Endodermal cell (in vitro differentiated cells): ENCODE data around the gene BAIAP2L2. TPM values are rescaled to one million over a fixed set of nuclear protein-coding genes. Genes with fewer than 3 reads are reported as not detected.

Experiments
- DNase-seq: peaks from one replicate; pipeline ENCODE4 v3.0.0-alpha.2; 2017
- H3K27ac ChIP-seq: 2 replicates; pipeline ENCODE4 v1.5.1; 2013; ENCODE audit warnings: mild to moderate bottlenecking, low read depth, low read length, moderate library complexity
- H3K27me3 ChIP-seq: 2 replicates; pipeline ENCODE4 v1.6.1; 2013; ENCODE audit warnings: mild to moderate bottlenecking, low read length, moderate library complexity; ENCODE audit not compliant: insufficient read depth, control insufficient read depth, poor library complexity, severe bottlenecking
- H3K36me3 ChIP-seq: 2 replicates; pipeline ENCODE4 v1.7.0; 2013; ENCODE audit warnings: mild to moderate bottlenecking, low read length, moderate library complexity; ENCODE audit not compliant: control insufficient read depth, insufficient read depth
- H3K4me1 ChIP-seq: one replicate; pipeline ENCODE4 v1.7.0; 2013; ENCODE audit warnings: low read length; ENCODE audit not compliant: control insufficient read depth, insufficient read depth
- H3K4me3 ChIP-seq: 2 replicates; pipeline ENCODE4 v1.5.1; 2013; ENCODE audit warnings: mild to moderate bottlenecking, low read length, moderate library complexity
- H3K9ac ChIP-seq: 2 replicates; pipeline ENCODE4 v1.6.1; 2013; ENCODE audit warnings: mild to moderate bottlenecking, low read length, moderate library complexity; ENCODE audit not compliant: poor library complexity, severe bottlenecking; ENCODE audit errors: extremely low read depth
- H3K9me3 ChIP-seq: 2 replicates; pipeline ENCODE4 v1.6.1; 2013; ENCODE audit warnings: mild to moderate bottlenecking, low read length, moderate library complexity; ENCODE audit not compliant: control insufficient read depth
- H3K27ac Mint-ChIP-seq: 2 replicates; pipeline ENCODE4 v1.8.0; 2020; ENCODE audit warnings: mixed read lengths
- H3K27me3 Mint-ChIP-seq: 2 replicates; pipeline ENCODE4 v1.8.0; 2021; ENCODE audit warnings: mild to moderate bottlenecking, mixed read lengths; ENCODE audit not compliant: insufficient read depth
- H3K36me3 Mint-ChIP-seq: 2 replicates; pipeline ENCODE4 v1.8.0; 2020; ENCODE audit warnings: low read depth, mixed read lengths
- H3K4me1 Mint-ChIP-seq: 2 replicates; pipeline ENCODE4 v1.8.0; 2020; ENCODE audit warnings: mixed read lengths
- H3K4me3 Mint-ChIP-seq: 2 replicates; pipeline ENCODE4 v1.8.0; 2020; ENCODE audit warnings: mild to moderate bottlenecking, moderate library complexity, mixed read lengths
- H3K9me3 Mint-ChIP-seq: 2 replicates; pipeline ENCODE4 v1.8.0; 2020; ENCODE audit warnings: mild to moderate bottlenecking, mixed read lengths
- WGBS, 2 experiments: methylation state at CpG; one replicate each; pipeline versions ENCODE4 v1.1.5 to v1.1.7; 2013; ENCODE audit warnings: missing lambda C conversion rate in 2 of 2, mixed read lengths in 1 of 2; ENCODE audit not compliant: insufficient coverage in 1 of 2, insufficient read length in 1 of 2; 5-methylcytosine and 5-hydroxymethylcytosine counted together
- total RNA-seq, 2 donors: library from RNA; stranded (reverse); fragmentation: NEBNext Ultra II Directional in 1 of 2; extraction: Animal tissue kit (Norgen Biotek cat#: 25700) in 1 of 2; gene quantifications; 2 replicates in 1 of 2; 3 replicates in 1 of 2; pipeline ENCODE4 v1.2.1, GENCODE V29; 2021
- TF ChIP-seq, protein P1 (sequence below): fragments of 200-600 bp; sonication (generic); conservative IDR thresholded peaks from 2 replicates; pipeline ENCODE4 v1.5.0; 2021; ENCODE audit warnings: antibody characterized with exemption, mild to moderate bottlenecking

Gene BAIAP2L2
- total RNA-seq, 2 donors from 2014 or later = 1.4 to 3.7 TPM

DNA sequence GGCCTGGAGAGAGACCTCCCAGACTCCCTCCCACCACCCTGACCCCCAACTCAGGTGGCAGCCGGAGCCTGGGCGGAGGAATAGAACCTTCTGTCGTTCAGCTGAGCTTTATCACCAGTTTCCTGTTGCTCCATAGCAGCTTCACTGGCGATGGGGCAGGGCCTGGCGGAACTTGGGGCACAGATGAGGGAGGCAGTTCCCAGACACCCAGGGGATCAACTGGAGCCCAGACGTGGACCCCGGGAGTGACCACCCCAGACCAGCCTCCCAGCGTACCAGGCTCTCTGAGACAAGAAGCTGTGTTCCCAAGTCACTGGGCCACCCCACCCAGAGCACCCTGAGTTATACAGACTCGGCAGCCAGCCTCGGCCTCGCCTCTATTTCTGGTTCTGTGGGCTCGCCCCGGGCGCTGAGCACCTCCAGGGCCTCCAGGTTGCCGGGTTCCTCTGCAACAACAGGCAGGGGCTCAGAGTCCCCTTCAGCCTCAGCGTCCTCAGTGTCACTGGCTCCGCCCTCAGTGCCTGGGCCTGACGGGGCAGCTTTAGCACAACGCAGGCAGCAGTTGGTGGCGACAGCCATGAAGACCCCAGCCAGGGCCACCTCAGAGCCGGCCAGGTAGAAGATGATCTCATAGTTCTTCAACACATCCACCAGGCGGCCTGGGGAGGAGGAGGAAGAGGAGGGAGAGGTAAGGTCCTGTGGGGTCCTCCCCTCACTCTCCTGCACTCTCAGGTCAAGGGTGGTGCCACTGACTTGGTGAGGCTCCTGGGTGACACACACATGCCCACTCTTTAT, 32.2 kb downstream of the BAIAP2L2 start:
- peaks cover 13% of the 10 kb centered on the region for H3K36me3 Mint-ChIP-seq
- no peak overlapping the region for H3K4me3 Mint-ChIP-seq
- Histone ChIP-seq H3K9me3 (no peaks in the 10 kb centered on the region), H3K9ac (no peak overlapping the region), H3K4me1 (no peaks in the 10 kb centered on the region), H3K4me3 (no peak overlapping the region), H3K27me3 (peaks cover 27% of the 10 kb centered on the region), H3K27ac (no peak overlapping the region), H3K36me3 (peaks cover 4% of the 10 kb centered on the region)
- H3K27ac Mint-ChIP-seq = no peak overlapping the region
- H3K4me1 Mint-ChIP-seq = no peaks in the 10 kb centered on the region
- TF ChIP-seq, protein P1, sequence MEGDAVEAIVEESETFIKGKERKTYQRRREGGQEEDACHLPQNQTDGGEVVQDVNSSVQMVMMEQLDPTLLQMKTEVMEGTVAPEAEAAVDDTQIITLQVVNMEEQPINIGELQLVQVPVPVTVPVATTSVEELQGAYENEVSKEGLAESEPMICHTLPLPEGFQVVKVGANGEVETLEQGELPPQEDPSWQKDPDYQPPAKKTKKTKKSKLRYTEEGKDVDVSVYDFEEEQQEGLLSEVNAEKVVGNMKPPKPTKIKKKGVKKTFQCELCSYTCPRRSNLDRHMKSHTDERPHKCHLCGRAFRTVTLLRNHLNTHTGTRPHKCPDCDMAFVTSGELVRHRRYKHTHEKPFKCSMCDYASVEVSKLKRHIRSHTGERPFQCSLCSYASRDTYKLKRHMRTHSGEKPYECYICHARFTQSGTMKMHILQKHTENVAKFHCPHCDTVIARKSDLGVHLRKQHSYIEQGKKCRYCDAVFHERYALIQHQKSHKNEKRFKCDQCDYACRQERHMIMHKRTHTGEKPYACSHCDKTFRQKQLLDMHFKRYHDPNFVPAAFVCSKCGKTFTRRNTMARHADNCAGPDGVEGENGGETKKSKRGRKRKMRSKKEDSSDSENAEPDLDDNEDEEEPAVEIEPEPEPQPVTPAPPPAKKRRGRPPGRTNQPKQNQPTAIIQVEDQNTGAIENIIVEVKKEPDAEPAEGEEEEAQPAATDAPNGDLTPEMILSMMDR = no peak
- peak; percentile 55 for DNase-seq
- H3K9me3 Mint-ChIP-seq = no peaks in the 10 kb centered on the region
- 85 to 92% methylated on average over 13 to 22 of the region's 22 CpGs for WGBS, 2 experiments
- peaks cover 37% of the 10 kb centered on the region for H3K27me3 Mint-ChIP-seq

DNA sequence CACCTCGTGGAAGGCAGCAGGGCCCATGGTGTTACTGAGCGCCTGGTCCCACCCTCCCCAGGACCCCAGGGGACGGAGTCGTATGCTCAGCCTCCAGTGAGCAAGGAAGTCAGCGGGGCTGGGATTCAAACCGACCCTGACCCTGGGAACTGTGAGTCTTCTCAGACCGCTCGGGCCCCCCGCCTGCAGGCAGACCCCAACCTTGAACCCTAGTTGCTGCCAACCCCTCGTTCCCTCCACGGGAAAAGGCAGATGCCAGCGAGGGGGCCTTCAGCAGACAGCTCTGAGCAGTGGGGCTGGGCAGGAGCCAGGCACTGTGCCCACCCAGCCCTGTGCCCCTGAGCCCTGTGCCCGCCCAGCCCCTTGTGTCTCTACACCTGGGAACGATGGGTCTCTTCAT, 32.9 kb downstream of the BAIAP2L2 start:
- Mint-ChIP-seq H3K9me3 (no peaks in the 10 kb centered on the region), H3K4me3 (no peak overlapping the region), H3K27ac (no peak overlapping the region), H3K27me3 (peaks cover 32% of the 10 kb centered on the region), H3K36me3 (peaks cover 19% of the 10 kb centered on the region), H3K4me1 (no peaks in the 10 kb centered on the region)
- no peaks in the 10 kb centered on the region for H3K9me3 ChIP-seq
- H3K4me3 ChIP-seq = no peak overlapping the region
- no peak overlapping the region for H3K27ac ChIP-seq
- H3K27me3 ChIP-seq = peaks cover 23% of the 10 kb centered on the region
- 90 to 97% methylated on average over 5 to 14 of the region's 14 CpGs for whole genome bisulfite sequencing, 2 experiments
- H3K36me3 ChIP-seq = peaks cover 10% of the 10 kb centered on the region
- no peaks in the 10 kb centered on the region for H3K4me1 ChIP-seq
- DNase-seq = no peak
- H3K9ac ChIP-seq = no peak overlapping the region
- TF ChIP-seq, protein P1 = no peak

DNA sequence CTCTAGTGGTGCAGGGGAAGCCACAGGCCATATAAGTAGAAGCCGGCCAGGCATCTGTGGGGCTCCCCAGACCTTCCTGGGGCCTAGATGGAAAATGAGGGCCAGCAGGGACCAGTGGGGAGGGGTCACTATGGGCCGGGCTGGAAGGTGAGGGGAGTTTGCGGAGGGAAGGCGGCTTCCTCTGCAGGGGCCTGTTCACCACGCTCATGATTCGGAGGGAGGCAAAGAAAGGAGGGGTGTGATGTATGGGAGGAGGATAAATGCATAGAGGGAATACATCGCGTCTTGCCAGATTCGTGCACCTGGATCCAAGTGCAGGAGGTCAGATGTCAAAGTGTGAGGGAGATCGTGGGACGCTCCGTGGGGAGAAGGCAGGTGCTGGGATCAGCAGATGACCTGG, 33.4 kb downstream of the BAIAP2L2 start:
- Histone ChIP-seq H3K4me3 (no peak overlapping the region), H3K27me3 (peaks cover 20% of the 10 kb centered on the region), H3K4me1 (no peaks in the 10 kb centered on the region), H3K36me3 (peaks cover 11% of the 10 kb centered on the region), H3K27ac (no peak overlapping the region), H3K9ac (no peak overlapping the region), H3K9me3 (no peaks in the 10 kb centered on the region)
- WGBS, 2 experiments = 90 to 93% methylated on average over 12 of the region's 12 CpGs
- no peaks in the 10 kb centered on the region for H3K4me1 Mint-ChIP-seq
- H3K9me3 Mint-ChIP-seq = no peaks in the 10 kb centered on the region
- no peak for DNase-seq
- TF ChIP-seq, protein P1 = no peak
- H3K27ac Mint-ChIP-seq = no peak overlapping the region
- H3K4me3 Mint-ChIP-seq = no peak overlapping the region
- H3K36me3 Mint-ChIP-seq = peaks cover 23% of the 10 kb centered on the region
- peaks cover 28% of the 10 kb centered on the region for H3K27me3 Mint-ChIP-seq
